ENCODE data around the gene ORAI3. TPM values are rescaled to one million over a fixed set of nuclear protein-coding genes. Genes with fewer than 3 reads are reported as not detected.
A peak's percentile ranks its signal among the peaks of the same experiment; 100 is the strongest.

ORAI3 gene
- total RNA-seq, 1 donor from 2014 or later = 19.5 TPM

GRCh38 chr16:30983898-30984610 is 35.2 kb downstream of the ORAI3 start:
- H3K4me3 ChIP-seq = no peak overlapping the region
- no peaks in the 10 kb centered on the region for H3K27me3 ChIP-seq
- intact Hi-C loops (cut with DNase I) = no loop called here
- H3K9me3 ChIP-seq = no peaks in the 10 kb centered on the region
- DNase-seq (no peak), ATAC-seq (no peak)
- H3K4me1 ChIP-seq = peaks cover 10% of the 10 kb centered on the region
- no peak overlapping the region for H3K27ac ChIP-seq
- H3K36me3 ChIP-seq = peaks cover 36% of the 10 kb centered on the region
- no peak for TF ChIP-seq CTCF (IDR thresholded peaks at IDR 0.05)

DNA sequence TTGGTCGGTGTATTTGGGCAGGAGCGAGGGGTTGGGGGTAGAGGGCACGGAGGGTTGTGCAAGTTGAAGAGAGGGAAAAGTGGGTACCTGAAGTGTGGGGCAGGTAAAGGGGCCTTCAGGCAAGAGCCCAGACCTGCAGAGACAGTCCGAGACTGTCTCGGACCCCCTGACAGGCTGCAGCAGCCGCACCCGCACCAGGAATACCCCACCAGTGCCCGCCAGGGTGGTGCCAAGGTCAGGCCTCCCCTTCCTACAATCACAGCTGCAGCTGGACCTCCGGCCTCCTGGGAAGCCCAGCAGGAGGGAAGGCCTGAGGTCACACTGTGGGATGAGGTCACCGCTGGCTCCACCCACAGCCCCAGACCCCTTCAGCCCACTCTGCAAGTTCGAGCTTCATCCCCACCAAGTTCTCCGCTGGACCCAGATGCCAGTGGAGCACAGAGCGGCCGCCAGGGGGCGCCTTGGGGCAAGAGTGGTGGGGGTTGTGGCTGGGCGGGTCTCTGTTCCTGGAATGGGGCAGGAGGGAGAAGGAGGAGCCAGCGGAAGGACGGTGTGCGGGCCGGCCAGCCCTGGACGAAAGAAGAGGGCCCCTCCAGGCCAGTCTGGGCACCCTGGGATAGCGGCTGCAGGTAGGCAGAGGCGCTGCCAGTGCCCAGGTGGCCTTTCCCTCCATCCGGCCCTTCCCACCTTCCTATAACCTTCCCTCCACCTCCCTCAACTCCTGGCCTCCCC is 36.0 kb downstream of the ORAI3 start, which contains the start of gene HSD3B7:
Gene HSD3B7, plus strand, starts transcription at position 539 of the 732 bp plus-strand sequence. CDS start 452 bp downstream, outside the sequence.
- intact Hi-C loops (cut with DNase I) = loop anchor here (5.0 kb wide), 1 partner anchor 457 kb away; the partner anchor contains the start of gene ZNF843
- H3K27ac ChIP-seq = no peak within 1 kb of the TSS
- no peaks in the 10 kb centered on the region for H3K9me3 ChIP-seq
- H3K27me3 ChIP-seq = no peaks in the 10 kb centered on the region
- peak within 1 kb of the TSS; percentile 51 for H3K4me3 ChIP-seq
- peak; percentile 95 for DNase-seq
- TF ChIP-seq CTCF (IDR thresholded peaks at IDR 0.05) = peak; percentile 93
- peak; percentile 95 for ATAC-seq
- peaks cover 10% of the 10 kb centered on the region for H3K4me1 ChIP-seq
- peaks cover 30% of the 10 kb centered on the region for H3K36me3 ChIP-seq

GRCh38 chr16:30985401-30986128 is 36.7 kb downstream of the ORAI3 start:
- Histone ChIP-seq H3K36me3 (peaks cover 23% of the 10 kb centered on the region), H3K27ac (no peak overlapping the region), H3K4me3 (peak overlapping the region; percentile 51), H3K9me3 (no peaks in the 10 kb centered on the region), H3K4me1 (peaks cover 10% of the 10 kb centered on the region), H3K27me3 (no peaks in the 10 kb centered on the region)
- DNase-seq (peak; percentile 89), ATAC-seq (peak; percentile 80)
- no peak for TF ChIP-seq CTCF (IDR thresholded peaks at IDR 0.05)
- intact Hi-C loops (cut with DNase I) = loop anchor here (5.0 kb wide), 1 partner anchor 457 kb away; the partner anchor contains the start of gene ZNF843

GRCh38 chr16:30986129-30986991 is 37.5 kb downstream of the ORAI3 start:
- no peak overlapping the region for H3K4me3 ChIP-seq
- peaks cover 10% of the 10 kb centered on the region for H3K4me1 ChIP-seq
- no peaks in the 10 kb centered on the region for H3K9me3 ChIP-seq
- peaks cover 17% of the 10 kb centered on the region for H3K36me3 ChIP-seq
- H3K27ac ChIP-seq = no peak overlapping the region
- no peaks in the 10 kb centered on the region for H3K27me3 ChIP-seq
- no peak for TF ChIP-seq CTCF (IDR thresholded peaks at IDR 0.05)
- intact Hi-C loops (cut with DNase I) = loop anchor here (5.0 kb wide), 1 partner anchor 456 kb away; the partner anchor contains the start of gene ZNF843
- DNase-seq (no peak), ATAC-seq (no peak)

All from upper lobe of right lung (tissue), 1 donor.